Kidney epithelial cell (primary cell): ENCODE measurements around the gene ARCN1. TPM values are rescaled to one million over a fixed set of nuclear protein-coding genes. Genes with fewer than 3 reads are reported as not detected.

Source experiments
- DNase-seq: peaks from one replicate; pipeline ENCODE4 v3.0.0-alpha.2; 2010; ENCODE audit warnings: low read depth
- H3K27me3 ChIP-seq: 2 replicates; pipeline ENCODE4 v1.6.0; 2011; ENCODE audit warnings: low read length; ENCODE audit not compliant: control insufficient read depth, insufficient read depth
- H3K36me3 ChIP-seq: 2 replicates; pipeline ENCODE4 v1.5.1; 2011; ENCODE audit warnings: low read length; ENCODE audit not compliant: control insufficient read depth, insufficient read depth
- H3K4me3 ChIP-seq: 2 replicates; pipeline ENCODE4 v1.5.1; 2011; ENCODE audit warnings: low read depth, mild to moderate bottlenecking, control low read depth, low read length
- CTCF ChIP-seq: IDR thresholded peaks from 2 replicates; pipeline ENCODE4 v1.5.1; 2011; ENCODE audit warnings: mild to moderate bottlenecking, moderate library complexity, low read length, control low read depth, inconsistent platforms; ENCODE audit not compliant: insufficient read depth, poor library complexity, severe bottlenecking
- total RNA-seq: library from RNA; depleted of rRNA; stranded (reverse); fragments of >200 nt; gene quantifications from 2 replicates; pipeline ENCODE4 v1.2.3, GENCODE V29; 2015

Gene ARCN1
- total RNA-seq, 1 donor from 2014 or later = 122 TPM

DNA sequence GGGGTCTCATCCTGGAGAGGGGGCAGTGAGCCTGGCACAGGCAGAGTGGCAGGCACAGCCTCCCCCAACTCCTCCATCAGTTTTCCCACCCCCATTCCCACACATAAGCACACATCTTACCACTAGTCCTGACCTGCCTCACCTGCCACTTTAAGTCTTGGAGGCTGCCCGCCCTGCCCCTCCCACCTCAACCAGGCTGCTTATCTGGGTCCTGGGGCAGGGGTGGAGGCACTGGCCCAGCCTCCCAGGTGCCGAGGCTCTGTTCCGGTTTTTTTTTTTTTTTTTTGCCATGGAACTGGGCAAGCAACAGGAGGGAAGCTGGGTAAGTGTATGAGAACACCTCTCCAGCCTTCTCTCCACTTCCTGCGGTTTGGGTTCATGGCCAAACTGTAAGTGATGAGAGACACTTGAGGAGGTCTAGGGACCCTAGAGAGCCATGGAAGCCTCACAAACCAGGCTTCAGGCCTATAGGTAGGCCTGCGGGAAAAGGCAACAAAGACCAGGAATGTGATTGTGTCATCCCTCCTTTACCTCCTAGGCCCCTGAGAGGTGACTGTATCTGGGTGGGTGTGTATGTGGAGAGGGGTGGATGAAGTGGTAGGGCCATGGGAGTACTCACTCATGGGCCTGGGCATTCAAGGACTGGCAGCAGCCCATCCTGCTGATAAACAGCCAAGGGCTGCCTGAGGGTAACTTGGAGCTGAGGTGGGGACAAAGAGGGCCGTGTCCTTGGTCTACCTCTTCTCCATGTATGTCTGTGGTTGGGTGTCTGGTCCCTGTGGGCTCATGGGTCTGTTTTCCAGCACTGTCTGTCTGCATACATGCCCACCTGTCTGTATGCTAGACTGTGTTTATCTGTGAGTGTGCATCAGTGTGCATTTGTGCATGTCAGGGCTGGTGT is 57.8 kb downstream of the ARCN1 start:
- no peak for DNase-seq
- no peak for TF ChIP-seq CTCF
- no peaks in the 10 kb centered on the region for H3K27me3 ChIP-seq
- peaks cover 9% of the 10 kb centered on the region for H3K36me3 ChIP-seq
- H3K4me3 ChIP-seq = no peak overlapping the region

DNA sequence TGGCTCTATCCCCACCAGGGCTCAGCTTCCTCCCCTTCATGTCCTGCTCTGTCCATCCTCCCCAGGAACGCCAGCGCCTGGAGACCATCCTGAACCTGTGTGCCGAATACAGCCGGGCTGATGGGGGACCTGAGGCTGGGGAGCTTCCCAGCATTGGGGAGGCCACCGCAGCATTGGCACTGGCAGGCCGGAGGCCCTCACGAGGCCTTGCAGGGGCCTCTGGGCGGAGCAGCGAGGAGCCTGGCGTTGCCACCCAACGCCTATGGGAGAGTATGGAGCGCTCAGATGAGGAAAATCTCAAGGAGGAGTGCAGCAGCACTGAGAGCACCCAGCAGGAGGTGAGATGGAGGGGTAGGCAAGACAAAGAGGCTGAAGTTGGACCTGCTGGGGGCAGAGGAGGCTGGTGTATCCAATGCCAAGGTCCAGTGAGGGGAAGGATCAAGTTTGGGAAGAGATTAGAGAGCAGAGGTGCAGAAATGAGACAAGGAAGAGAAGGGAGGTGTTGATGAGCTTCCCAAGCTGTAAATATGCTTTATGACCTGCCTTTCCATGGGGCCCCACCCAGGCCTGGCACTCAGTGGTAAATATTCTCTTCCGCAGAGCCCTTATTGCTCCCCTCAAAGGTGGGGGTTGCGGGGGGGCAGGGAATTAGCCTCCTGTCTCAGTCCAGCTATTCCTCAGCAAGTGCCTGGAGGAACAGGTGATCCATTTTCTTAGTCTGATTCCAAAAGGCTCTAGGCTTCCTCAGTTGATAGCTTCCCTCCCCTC is 59.1 kb downstream of the ARCN1 start:
- Histone ChIP-seq H3K27me3 (no peaks in the 10 kb centered on the region), H3K36me3 (peaks cover 9% of the 10 kb centered on the region), H3K4me3 (no peak overlapping the region)
- TF ChIP-seq CTCF = no peak
- no peak for DNase-seq

DNA sequence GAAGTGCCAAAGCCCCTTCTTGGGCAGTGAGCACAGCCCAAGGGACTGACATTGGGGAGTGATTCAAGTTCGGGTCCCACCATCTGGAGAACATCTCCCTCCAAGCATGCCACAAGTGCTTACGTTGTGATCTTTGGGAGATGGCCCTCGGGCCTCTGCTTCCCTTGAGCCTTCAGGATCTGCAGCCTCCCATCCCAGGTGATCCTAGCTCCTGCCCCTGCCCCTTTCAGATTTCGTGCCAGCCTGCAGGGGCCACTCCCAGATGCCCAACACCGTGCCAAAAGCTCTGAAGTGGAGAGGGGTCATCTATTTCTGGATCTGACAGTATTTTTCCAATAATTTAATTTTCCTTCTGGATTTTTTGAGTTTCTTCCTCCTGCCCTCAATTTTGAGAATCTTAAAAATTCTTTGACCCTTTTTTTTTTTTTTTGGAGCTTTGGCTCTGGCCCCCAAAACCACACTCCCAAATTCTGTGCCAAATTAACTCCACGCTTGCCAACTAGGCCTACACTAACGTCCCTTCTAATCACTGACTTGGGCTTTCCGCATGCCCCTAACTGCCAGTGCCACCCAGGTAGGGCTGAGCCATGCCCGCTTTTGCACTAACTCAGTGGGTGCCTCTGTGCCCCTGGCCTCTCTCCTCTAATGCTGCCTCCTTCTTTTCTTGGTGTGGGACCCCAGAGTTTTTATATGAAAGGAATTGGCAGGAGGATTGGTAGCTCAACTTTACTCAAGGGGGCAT is 60.5 kb downstream of the ARCN1 start:
- Histone ChIP-seq H3K4me3 (no peak overlapping the region), H3K36me3 (peaks cover 9% of the 10 kb centered on the region), H3K27me3 (no peaks in the 10 kb centered on the region)
- no peak for DNase-seq
- no peak for TF ChIP-seq CTCF

DNA sequence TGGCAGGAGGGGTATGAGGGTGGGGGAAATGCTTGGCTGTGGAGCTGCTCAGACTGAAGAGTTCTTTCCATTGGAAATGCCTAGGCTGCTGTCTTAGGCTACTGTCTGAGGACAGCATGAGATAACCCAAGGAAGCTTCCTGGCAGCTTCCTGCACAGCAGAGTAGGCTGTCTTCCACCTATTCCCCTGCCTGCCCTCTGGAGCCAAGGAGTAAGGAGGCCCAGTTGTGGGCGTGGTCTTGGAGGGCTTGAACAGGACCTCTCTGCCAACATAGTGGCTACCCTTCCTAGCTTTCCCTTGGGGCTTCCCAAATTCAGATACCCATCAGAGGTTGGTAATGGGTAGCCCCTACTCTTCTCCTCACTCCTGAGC is 61.1 kb downstream of the ARCN1 start:
- Histone ChIP-seq H3K36me3 (peaks cover 9% of the 10 kb centered on the region), H3K4me3 (no peak overlapping the region), H3K27me3 (no peaks in the 10 kb centered on the region)
- no peak for TF ChIP-seq CTCF
- no peak for DNase-seq

GRCh38 chr11:118633979-118634378 is 61.8 kb downstream of the ARCN1 start:
- Histone ChIP-seq H3K36me3 (peaks cover 9% of the 10 kb centered on the region), H3K27me3 (no peaks in the 10 kb centered on the region), H3K4me3 (no peak overlapping the region)
- no peak for TF ChIP-seq CTCF
- no peak for DNase-seq
